Stomach (tissue), 4 donors: ENCODE data around the gene CCND1.

Experiments
- CTCF ChIP-seq, 7 experiments: fragments of 450-650 bp in 4 of 7; fragments of 200-600 bp in 3 of 7; sonication (generic) in 3 of 7; IDR thresholded peaks; one replicate each; pipeline ENCODE4 v1.5.1; 2016 to 2019; ENCODE audit warnings: antibody characterized with exemption in 7 of 7, control low read depth in 2 of 7, mild to moderate bottlenecking in 1 of 7
- POLR2A ChIP-seq, 4 donors: fragments of 450-650 bp; IDR thresholded peaks; one replicate each; pipeline ENCODE4 v1.6.1; 2016; ENCODE audit warnings: antibody characterized with exemption in 4 of 4, control low read depth in 2 of 4, mild to moderate bottlenecking in 1 of 4, moderate library complexity in 1 of 4

GRCh38 chr11:69613594-69613993, 27.4 kb upstream of the CCND1 start:
- TF ChIP-seq CTCF (IDR thresholded peaks at IDR 0.05) (no peak), POLR2A (IDR thresholded peaks at IDR 0.05) (no peak)
